Measurements from ENCODE around the gene CAPN12.
A peak's percentile ranks its signal among the peaks of the same experiment; 100 is the strongest.

The CAPN12 gene

GRCh38 chr19:38711726-38712153 lies 32.5 kb downstream of the CAPN12 start:
- Histone ChIP-seq H3K14ac (ENCODE audit: low read length) (no peak overlapping the region), H2AFZ (ENCODE audit: insufficient read depth, low read length, poor library complexity) (no peak overlapping the region), H3K9me3 (ENCODE audit: insufficient read depth, low read depth, low read length) (peaks cover 2% of the 10 kb centered on the region), H3K27me3 (ENCODE audit: insufficient read depth, low read length) (no peaks in the 10 kb centered on the region), H3K79me2 (ENCODE audit: control insufficient read depth, insufficient read depth, low read length, poor library complexity) (no peaks in the 10 kb centered on the region), H2AK5ac (ENCODE audit: low read length) (no peak overlapping the region), H3K18ac (ENCODE audit: low read length) (peak overlapping the region; percentile 21), H3K4me3 (ENCODE audit: low read depth, low read length) (no peak overlapping the region), H3K4ac (ENCODE audit: low read depth, low read length) (no peak overlapping the region), H3K36me3 (ENCODE audit: control insufficient read depth in 1 of 2, insufficient read depth in 2 of 2, low read length in 2 of 2) (peaks cover 92% of the 10 kb centered on the region in 2 experiments), H4K91ac (ENCODE audit: low read depth, low read length) (peak overlapping the region; percentile 2), H4K8ac (ENCODE audit: low read depth, low read length) (no peak overlapping the region), H3K79me1 (ENCODE audit: low read length) (peaks cover 7% of the 10 kb centered on the region), H3K4me2 (ENCODE audit: low read length) (no peak overlapping the region), H4K12ac (ENCODE audit: low read depth, low read length) (no peak overlapping the region), H3K4me1 (ENCODE audit: control insufficient read depth in 1 of 2, insufficient read depth in 2 of 2, low read length in 2 of 2) (peaks cover 18 to 23% of the 10 kb centered on the region in 2 experiments), H2BK120ac (ENCODE audit: insufficient read depth, low read length, poor library complexity) (no peak overlapping the region), H3K9ac (ENCODE audit: low read length) (no peak overlapping the region), H3K27ac (ENCODE audit: low read depth, low read length) (peak overlapping the region; percentile 0), H2BK5ac (ENCODE audit: low read depth, low read length, poor library complexity) (no peak overlapping the region), H3K23ac (ENCODE audit: low read length) (no peak overlapping the region), H2BK12ac (ENCODE audit: low read length) (no peak overlapping the region)
- no CpG with 5 or more reads among the region's 12 CpGs for WGBS (ENCODE audit: extremely low coverage, insufficient coverage, insufficient read length)
- DNase-seq = no peak

GRCh38 chr19:38710928-38711725 lies 33.1 kb downstream of the CAPN12 start:
- Histone ChIP-seq H3K18ac (ENCODE audit: low read length) (peak overlapping the region; percentile 34), H3K4me1 (ENCODE audit: control insufficient read depth in 1 of 2, insufficient read depth in 2 of 2, low read length in 2 of 2) (peaks cover 18 to 23% of the 10 kb centered on the region in 2 experiments), H2BK12ac (ENCODE audit: low read length) (peak overlapping the region; percentile 20), H2BK120ac (ENCODE audit: insufficient read depth, low read length, poor library complexity) (no peak overlapping the region), H3K36me3 (ENCODE audit: control insufficient read depth in 1 of 2, insufficient read depth in 2 of 2, low read length in 2 of 2) (peaks cover 92% of the 10 kb centered on the region in 2 experiments), H2BK5ac (ENCODE audit: low read depth, low read length, poor library complexity) (no peak overlapping the region), H3K79me1 (ENCODE audit: low read length) (peaks cover 7% of the 10 kb centered on the region), H3K9me3 (ENCODE audit: insufficient read depth, low read depth, low read length) (peaks cover 2% of the 10 kb centered on the region), H4K8ac (ENCODE audit: low read depth, low read length) (peak overlapping the region; percentile 14), H3K4ac (ENCODE audit: low read depth, low read length) (no peak overlapping the region), H3K4me2 (ENCODE audit: low read length) (no peak overlapping the region), H3K27me3 (ENCODE audit: insufficient read depth, low read length) (no peaks in the 10 kb centered on the region), H3K23ac (ENCODE audit: low read length) (no peak overlapping the region), H3K27ac (ENCODE audit: low read depth, low read length) (peak overlapping the region; percentile 39), H3K9ac (ENCODE audit: low read length) (no peak overlapping the region), H3K4me3 (ENCODE audit: low read depth, low read length) (no peak overlapping the region), H2AFZ (ENCODE audit: insufficient read depth, low read length, poor library complexity) (no peak overlapping the region), H3K14ac (ENCODE audit: low read length) (no peak overlapping the region), H4K12ac (ENCODE audit: low read depth, low read length) (no peak overlapping the region), H3K79me2 (ENCODE audit: control insufficient read depth, insufficient read depth, low read length, poor library complexity) (no peaks in the 10 kb centered on the region), H2AK5ac (ENCODE audit: low read length) (no peak overlapping the region), H4K91ac (ENCODE audit: low read depth, low read length) (peak overlapping the region; percentile 40)
- no CpG with 5 or more reads among the region's 25 CpGs for WGBS (ENCODE audit: extremely low coverage, insufficient coverage, insufficient read length)
- no peak for DNase-seq

GRCh38 chr19:38710416-38710702 lies 33.9 kb downstream of the CAPN12 start:
- H3K18ac ChIP-seq (ENCODE audit: low read length) = peak overlapping the region; percentile 12
- no CpG with 5 or more reads among the region's 2 CpGs for WGBS (ENCODE audit: extremely low coverage, insufficient coverage, insufficient read length)
- H3K79me2 ChIP-seq (ENCODE audit: control insufficient read depth, insufficient read depth, low read length, poor library complexity) = no peaks in the 10 kb centered on the region
- no peak overlapping the region for H2AFZ ChIP-seq (ENCODE audit: insufficient read depth, low read length, poor library complexity)
- no peaks in the 10 kb centered on the region for H3K27me3 ChIP-seq (ENCODE audit: insufficient read depth, low read length)
- H2BK12ac ChIP-seq (ENCODE audit: low read length) = no peak overlapping the region
- no peak overlapping the region for H2AK5ac ChIP-seq (ENCODE audit: low read length)
- no peak overlapping the region for H2BK120ac ChIP-seq (ENCODE audit: insufficient read depth, low read length, poor library complexity)
- H4K8ac ChIP-seq (ENCODE audit: low read depth, low read length) = peak overlapping the region; percentile 8
- H3K9me3 ChIP-seq (ENCODE audit: insufficient read depth, low read depth, low read length) = peaks cover 2% of the 10 kb centered on the region
- H3K4me3 ChIP-seq (ENCODE audit: low read depth, low read length) = no peak overlapping the region
- H4K12ac ChIP-seq (ENCODE audit: low read depth, low read length) = no peak overlapping the region
- no peak overlapping the region for H3K4me2 ChIP-seq (ENCODE audit: low read length)
- H3K9ac ChIP-seq (ENCODE audit: low read length) = no peak overlapping the region
- peak overlapping the region; percentile 37 for H4K91ac ChIP-seq (ENCODE audit: low read depth, low read length)
- peak overlapping the region; percentile 20 for H3K14ac ChIP-seq (ENCODE audit: low read length)
- peaks cover 7% of the 10 kb centered on the region for H3K79me1 ChIP-seq (ENCODE audit: low read length)
- H3K4ac ChIP-seq (ENCODE audit: low read depth, low read length) = no peak overlapping the region
- peaks cover 18 to 23% of the 10 kb centered on the region in 2 experiments for H3K4me1 ChIP-seq (ENCODE audit: control insufficient read depth in 1 of 2, insufficient read depth in 2 of 2, low read length in 2 of 2)
- peaks cover 97 to 98% of the 10 kb centered on the region in 2 experiments for H3K36me3 ChIP-seq (ENCODE audit: control insufficient read depth in 1 of 2, insufficient read depth in 2 of 2, low read length in 2 of 2)
- H2BK5ac ChIP-seq (ENCODE audit: low read depth, low read length, poor library complexity) = peak overlapping the region; percentile 18
- H3K23ac ChIP-seq (ENCODE audit: low read length) = no peak overlapping the region
- DNase-seq = no peak
- H3K27ac ChIP-seq (ENCODE audit: low read depth, low read length) = peak overlapping the region; percentile 39

GRCh38 chr19:38709671-38710415 lies 34.4 kb downstream of the CAPN12 start:
- Histone ChIP-seq H3K27ac (ENCODE audit: low read depth, low read length) (no peak overlapping the region), H3K4ac (ENCODE audit: low read depth, low read length) (no peak overlapping the region), H3K14ac (ENCODE audit: low read length) (peak overlapping the region; percentile 20), H3K4me2 (ENCODE audit: low read length) (no peak overlapping the region), H2BK120ac (ENCODE audit: insufficient read depth, low read length, poor library complexity) (no peak overlapping the region), H3K23ac (ENCODE audit: low read length) (no peak overlapping the region), H2AK5ac (ENCODE audit: low read length) (no peak overlapping the region), H2BK12ac (ENCODE audit: low read length) (no peak overlapping the region), H3K79me2 (ENCODE audit: control insufficient read depth, insufficient read depth, low read length, poor library complexity) (no peaks in the 10 kb centered on the region), H4K91ac (ENCODE audit: low read depth, low read length) (no peak overlapping the region), H3K4me1 (ENCODE audit: control insufficient read depth in 1 of 2, insufficient read depth in 2 of 2, low read length in 2 of 2) (peaks cover 18 to 23% of the 10 kb centered on the region in 2 experiments), H2AFZ (ENCODE audit: insufficient read depth, low read length, poor library complexity) (no peak overlapping the region), H3K36me3 (ENCODE audit: control insufficient read depth in 1 of 2, insufficient read depth in 2 of 2, low read length in 2 of 2) (peaks cover 100% of the 10 kb centered on the region in 2 experiments), H3K9me3 (ENCODE audit: insufficient read depth, low read depth, low read length) (peaks cover 2% of the 10 kb centered on the region), H3K27me3 (ENCODE audit: insufficient read depth, low read length) (no peaks in the 10 kb centered on the region), H3K4me3 (ENCODE audit: low read depth, low read length) (no peak overlapping the region), H3K79me1 (ENCODE audit: low read length) (peaks cover 7% of the 10 kb centered on the region), H4K8ac (ENCODE audit: low read depth, low read length) (peak overlapping the region; percentile 8), H4K12ac (ENCODE audit: low read depth, low read length) (no peak overlapping the region), H3K9ac (ENCODE audit: low read length) (no peak overlapping the region), H2BK5ac (ENCODE audit: low read depth, low read length, poor library complexity) (peak overlapping the region; percentile 18), H3K18ac (ENCODE audit: low read length) (peak overlapping the region; percentile 8)
- no CpG with 5 or more reads among the region's 27 CpGs for WGBS (ENCODE audit: extremely low coverage, insufficient coverage, insufficient read length)
- DNase-seq = no peak

Measured in trophoblast cell (in vitro differentiated cells and primary cell).